Nucleus accumbens (tissue), 56 donors: ENCODE results near the gene ZNF37A.
"Not testable (repeated sequence)": the region's sequence is repeated elsewhere in the genome, so short reads cannot be mapped to it uniquely, and the experiment has no call there.

Experiments used
- DNase-seq, 56 donors: peaks; one replicate each; lab custom pipeline; 2025; lab: John Stamatoyannopoulos, UW

ZNF37A gene

GRCh38 chr10:38094158-38094926, at the start of gene ZNF37A:
Gene ZNF37A (plus strand): TSS chr10:38094337. CDS start chr10:38096618, 2,281 bp downstream.
- peak; percentile 26 to 99 (median 92) for DNase-seq

- DNase-seq, result no peak
Observed at GRCh38 chr10:38045129-38045528, 49.0 kb upstream of the ZNF37A start.

- no peak for DNase-seq
Observed at GRCh38 chr10:38047666-38048065, 46.5 kb upstream of the ZNF37A start.

GRCh38 chr10:38050212-38050611, 43.9 kb upstream of the ZNF37A start:
- DNase-seq, result no peak

GRCh38 chr10:38054361-38054797, 39.8 kb upstream of the ZNF37A start:
- no peak for DNase-seq

GRCh38 chr10:38055274-38055894, 38.8 kb upstream of the ZNF37A start:
- DNase-seq, result not testable (repeated sequence)

- not testable (repeated sequence) for DNase-seq
Observed at GRCh38 chr10:38069663-38070062, 24.5 kb upstream of the ZNF37A start.

- peak in 32 of 56 donors; percentile 2 to 76 (median 34) for DNase-seq
Observed at GRCh38 chr10:38070501-38070900, 23.6 kb upstream of the ZNF37A start.

- no peak for DNase-seq
Observed at GRCh38 chr10:38072552-38072951, 21.6 kb upstream of the ZNF37A start.

GRCh38 chr10:38076687-38077086, 17.4 kb upstream of the ZNF37A start:
- no peak for DNase-seq

GRCh38 chr10:38093318-38093717, 819 bp upstream of the ZNF37A start:
- not testable (repeated sequence) for DNase-seq

- DNase-seq, result peak in 5 of 56 donors; percentile 44 to 60 (median 50)
Observed at GRCh38 chr10:38093816-38094157, 350 bp upstream of the ZNF37A start.

- peak in 4 of 56 donors; percentile 15 to 33 (median 24) for DNase-seq
Observed at GRCh38 chr10:38094927-38095574, 914 bp downstream of the ZNF37A start.

- DNase-seq, result no peak
Observed at GRCh38 chr10:38102880-38103279, 8.7 kb downstream of the ZNF37A start.

- DNase-seq, result no peak
Observed at GRCh38 chr10:38103756-38104155, 9.6 kb downstream of the ZNF37A start.

- DNase-seq, result no peak
Observed at GRCh38 chr10:38112159-38112558, 18.0 kb downstream of the ZNF37A start.

- DNase-seq, result no peak
Observed at GRCh38 chr10:38118072-38118807, 24.1 kb downstream of the ZNF37A start.

GRCh38 chr10:38119038-38119437, 24.9 kb downstream of the ZNF37A start:
- no peak for DNase-seq

- no peak for DNase-seq
Observed at GRCh38 chr10:38127812-38128211, 33.7 kb downstream of the ZNF37A start.

- no peak for DNase-seq
Observed at GRCh38 chr10:38143587-38143986, 49.5 kb downstream of the ZNF37A start.
